H1 (cell line): ENCODE measurements around the gene MT1B.

ENCODE experiments used
- CHD1 ChIP-seq: IDR thresholded peaks from 2 replicates; pipeline ENCODE4 v1.6.1; 2012; ENCODE audit warnings: low read depth, low read length, improper control_type of control experiment
- EGR1 ChIP-seq: IDR thresholded peaks from 2 replicates; pipeline ENCODE4 v1.6.1; 2011; ENCODE audit warnings: low read depth, low read length, borderline replicate concordance
- EZH2 ChIP-seq: fragments of 200-600 bp; sonication (generic); IDR thresholded peaks from 2 replicates; pipeline ENCODE4 v1.7.1; 2012; ENCODE audit warnings: low read depth, mild to moderate bottlenecking, moderate library complexity, low read length, inconsistent platforms; ENCODE audit not compliant: severe bottlenecking
- GABPA ChIP-seq: IDR thresholded peaks from 2 replicates; pipeline ENCODE4 v1.6.1; 2011; ENCODE audit warnings: mild to moderate bottlenecking, low read length, moderate library complexity, borderline replicate concordance; ENCODE audit not compliant: insufficient read depth
- GTF2F1 ChIP-seq: IDR thresholded peaks from 2 replicates; pipeline ENCODE4 v1.6.1; 2012; ENCODE audit warnings: low read depth, low read length, improper control_type of control experiment, borderline replicate concordance
- POLR2A ChIP-seq, 2 experiments: IDR thresholded peaks; 1 replicate in 1 of 2; 2 replicates in 1 of 2; pipeline ENCODE4 v1.6.1; 2011; ENCODE audit warnings: low read depth in 2 of 2, low read length in 2 of 2, mild to moderate bottlenecking in 2 of 2; ENCODE audit errors: control extremely low read depth in 1 of 2
- SIN3A ChIP-seq, 2 experiments: IDR thresholded peaks in 1 of 2; conservative IDR thresholded peaks in 1 of 2; 2 replicates each; pipeline ENCODE4 v1.6.1; 2011 to 2012; ENCODE audit warnings: low read length in 2 of 2, improper control_type of control experiment in 1 of 2, low read depth in 1 of 2, mild to moderate bottlenecking in 1 of 2
- SP1 ChIP-seq: IDR thresholded peaks from 2 replicates; pipeline ENCODE4 v1.6.1; 2011; ENCODE audit warnings: low read depth, low read length
- ZNF274 ChIP-seq: IDR thresholded peaks from 2 replicates; pipeline ENCODE4 v1.7.0; 2012; ENCODE audit warnings: low read length, borderline replicate concordance; ENCODE audit errors: extremely low read depth
- TF ChIP-seq, protein P1 (sequence below): IDR thresholded peaks from 2 replicates; pipeline ENCODE4 v1.6.1; 2011; ENCODE audit warnings: low read depth, mild to moderate bottlenecking, low read length; ENCODE audit not compliant: insufficient read depth
- TF ChIP-seq, protein P2 (sequence below), 3 experiments: IDR thresholded peaks; 1 replicate in 2 of 3; 2 replicates in 1 of 3; pipeline versions ENCODE4 v1.5.1 to v1.6.1; 2011; ENCODE audit warnings: low read length in 3 of 3, mild to moderate bottlenecking in 3 of 3, inconsistent platforms in 2 of 3, low read depth in 1 of 3, moderate library complexity in 1 of 3; ENCODE audit not compliant: insufficient read depth in 1 of 3; ENCODE audit errors: control extremely low read depth in 1 of 3
- TF ChIP-seq, protein P3 (sequence below): IDR thresholded peaks from 2 replicates; pipeline ENCODE4 v1.6.1; 2012; ENCODE audit warnings: low read length, inconsistent platforms

DNA sequence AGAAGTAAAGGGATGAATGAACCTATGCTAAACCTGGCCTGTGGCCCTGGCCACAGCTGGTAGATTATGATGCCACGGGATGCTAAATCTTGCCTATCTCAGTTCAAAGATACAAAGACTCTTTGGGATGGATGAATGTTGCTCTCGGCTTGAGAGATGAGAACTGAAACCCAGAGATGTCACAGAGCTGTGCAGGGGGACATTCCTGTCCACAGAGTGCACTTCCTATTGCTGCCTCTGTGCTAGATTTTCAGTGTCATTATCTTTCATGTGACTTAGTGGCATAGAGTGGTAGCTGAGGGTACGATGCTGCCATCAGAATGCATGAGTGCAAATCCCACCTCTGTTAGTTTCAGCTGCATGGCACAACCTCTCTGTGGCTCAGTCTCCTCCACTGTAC is 21.6 kb upstream of the MT1B start:
- TF ChIP-seq POLR2A (IDR thresholded peaks at IDR 0.05; ENCODE audit: control extremely low read depth in 1 of 2, low read depth in 2 of 2, low read length in 2 of 2) (no peak), SIN3A (conservative IDR thresholded peaks at IDR 0.05 in 1 of 2, IDR thresholded peaks at IDR 0.05 in 1 of 2; ENCODE audit: low read depth in 1 of 2, low read length in 2 of 2) (no peak), ZNF274 (no peak), SP1 (no peak), GTF2F1 (no peak), EZH2 (no peak), CHD1 (no peak), EGR1 (no peak), GABPA (no peak)
- TF ChIP-seq, protein P1, sequence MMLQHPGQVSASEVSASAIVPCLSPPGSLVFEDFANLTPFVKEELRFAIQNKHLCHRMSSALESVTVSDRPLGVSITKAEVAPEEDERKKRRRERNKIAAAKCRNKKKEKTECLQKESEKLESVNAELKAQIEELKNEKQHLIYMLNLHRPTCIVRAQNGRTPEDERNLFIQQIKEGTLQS: no peak
- TF ChIP-seq, protein P2, sequence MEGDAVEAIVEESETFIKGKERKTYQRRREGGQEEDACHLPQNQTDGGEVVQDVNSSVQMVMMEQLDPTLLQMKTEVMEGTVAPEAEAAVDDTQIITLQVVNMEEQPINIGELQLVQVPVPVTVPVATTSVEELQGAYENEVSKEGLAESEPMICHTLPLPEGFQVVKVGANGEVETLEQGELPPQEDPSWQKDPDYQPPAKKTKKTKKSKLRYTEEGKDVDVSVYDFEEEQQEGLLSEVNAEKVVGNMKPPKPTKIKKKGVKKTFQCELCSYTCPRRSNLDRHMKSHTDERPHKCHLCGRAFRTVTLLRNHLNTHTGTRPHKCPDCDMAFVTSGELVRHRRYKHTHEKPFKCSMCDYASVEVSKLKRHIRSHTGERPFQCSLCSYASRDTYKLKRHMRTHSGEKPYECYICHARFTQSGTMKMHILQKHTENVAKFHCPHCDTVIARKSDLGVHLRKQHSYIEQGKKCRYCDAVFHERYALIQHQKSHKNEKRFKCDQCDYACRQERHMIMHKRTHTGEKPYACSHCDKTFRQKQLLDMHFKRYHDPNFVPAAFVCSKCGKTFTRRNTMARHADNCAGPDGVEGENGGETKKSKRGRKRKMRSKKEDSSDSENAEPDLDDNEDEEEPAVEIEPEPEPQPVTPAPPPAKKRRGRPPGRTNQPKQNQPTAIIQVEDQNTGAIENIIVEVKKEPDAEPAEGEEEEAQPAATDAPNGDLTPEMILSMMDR (IDR thresholded peaks at IDR 0.05; ENCODE audit: control extremely low read depth in 1 of 3, insufficient read depth in 1 of 3, low read depth in 1 of 3, low read length in 3 of 3): no peak
- TF ChIP-seq, protein P3, sequence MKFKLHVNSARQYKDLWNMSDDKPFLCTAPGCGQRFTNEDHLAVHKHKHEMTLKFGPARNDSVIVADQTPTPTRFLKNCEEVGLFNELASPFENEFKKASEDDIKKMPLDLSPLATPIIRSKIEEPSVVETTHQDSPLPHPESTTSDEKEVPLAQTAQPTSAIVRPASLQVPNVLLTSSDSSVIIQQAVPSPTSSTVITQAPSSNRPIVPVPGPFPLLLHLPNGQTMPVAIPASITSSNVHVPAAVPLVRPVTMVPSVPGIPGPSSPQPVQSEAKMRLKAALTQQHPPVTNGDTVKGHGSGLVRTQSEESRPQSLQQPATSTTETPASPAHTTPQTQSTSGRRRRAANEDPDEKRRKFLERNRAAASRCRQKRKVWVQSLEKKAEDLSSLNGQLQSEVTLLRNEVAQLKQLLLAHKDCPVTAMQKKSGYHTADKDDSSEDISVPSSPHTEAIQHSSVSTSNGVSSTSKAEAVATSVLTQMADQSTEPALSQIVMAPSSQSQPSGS: no peak
